ENCODE results near the gene PRR20G. TPM values are rescaled to one million over a fixed set of nuclear protein-coding genes. Genes with fewer than 3 reads are reported as not detected.

Gene PRR20G
- total RNA-seq, 1 donor = not detected

DNA sequence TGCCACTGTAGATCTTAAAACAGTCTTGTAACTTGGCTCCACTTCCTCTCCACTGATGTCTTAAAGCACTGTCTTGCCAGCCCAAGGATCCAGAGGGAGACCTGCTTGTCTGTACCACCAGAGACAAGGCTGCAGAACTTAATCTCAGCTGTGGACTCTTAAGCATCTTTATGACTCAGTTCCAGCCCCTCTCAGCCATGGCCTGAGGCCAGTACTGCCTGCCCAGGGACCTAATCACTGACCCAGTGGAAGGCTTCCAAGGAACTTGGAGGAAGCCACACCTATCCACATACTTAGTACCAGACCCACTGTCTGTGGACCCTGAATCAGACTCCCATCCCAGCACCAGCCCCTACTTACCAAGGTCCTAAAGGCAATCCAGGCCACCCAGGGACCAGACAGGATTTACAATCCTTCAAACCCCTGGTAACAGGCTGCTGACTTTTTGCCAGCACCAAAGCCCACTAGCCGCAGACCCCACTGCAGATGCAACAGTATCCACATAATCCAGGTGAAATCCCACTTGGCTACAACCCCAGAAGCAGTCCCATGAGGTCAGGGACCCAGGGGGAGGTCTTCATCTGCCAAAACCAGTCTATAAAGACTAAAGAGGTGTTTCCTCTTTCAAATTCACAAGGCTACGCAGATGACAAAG is 41.9 kb upstream of the PRR20G start:
- Histone ChIP-seq H3K27ac (ENCODE audit: low read depth, low read length) (no peak overlapping the region), H2AFZ (ENCODE audit: low read length) (no peak overlapping the region), H4K20me1 (ENCODE audit: insufficient read depth, low read length) (no peaks in the 10 kb centered on the region), H3K4me2 (ENCODE audit: insufficient read depth, low read length) (no peak overlapping the region), H3K4me1 (ENCODE audit: insufficient read depth, low read length) (no peaks in the 10 kb centered on the region), H3K27me3 (ENCODE audit: insufficient read depth, low read length) (peaks cover 3% of the 10 kb centered on the region), H3K36me3 (ENCODE audit: insufficient read depth, low read length) (no peaks in the 10 kb centered on the region), H3K4me3 (ENCODE audit: insufficient read depth, low read length) (no peak overlapping the region), H3K9me3 (ENCODE audit: low read depth, low read length) (peaks cover 4% of the 10 kb centered on the region), H3K79me2 (ENCODE audit: insufficient read depth, low read length) (no peaks in the 10 kb centered on the region)
- no peak for DNase-seq (ENCODE audit: insufficient read length, low spot score, missing footprints)
- TF ChIP-seq, protein P1, sequence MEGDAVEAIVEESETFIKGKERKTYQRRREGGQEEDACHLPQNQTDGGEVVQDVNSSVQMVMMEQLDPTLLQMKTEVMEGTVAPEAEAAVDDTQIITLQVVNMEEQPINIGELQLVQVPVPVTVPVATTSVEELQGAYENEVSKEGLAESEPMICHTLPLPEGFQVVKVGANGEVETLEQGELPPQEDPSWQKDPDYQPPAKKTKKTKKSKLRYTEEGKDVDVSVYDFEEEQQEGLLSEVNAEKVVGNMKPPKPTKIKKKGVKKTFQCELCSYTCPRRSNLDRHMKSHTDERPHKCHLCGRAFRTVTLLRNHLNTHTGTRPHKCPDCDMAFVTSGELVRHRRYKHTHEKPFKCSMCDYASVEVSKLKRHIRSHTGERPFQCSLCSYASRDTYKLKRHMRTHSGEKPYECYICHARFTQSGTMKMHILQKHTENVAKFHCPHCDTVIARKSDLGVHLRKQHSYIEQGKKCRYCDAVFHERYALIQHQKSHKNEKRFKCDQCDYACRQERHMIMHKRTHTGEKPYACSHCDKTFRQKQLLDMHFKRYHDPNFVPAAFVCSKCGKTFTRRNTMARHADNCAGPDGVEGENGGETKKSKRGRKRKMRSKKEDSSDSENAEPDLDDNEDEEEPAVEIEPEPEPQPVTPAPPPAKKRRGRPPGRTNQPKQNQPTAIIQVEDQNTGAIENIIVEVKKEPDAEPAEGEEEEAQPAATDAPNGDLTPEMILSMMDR (IDR thresholded peaks at IDR 0.05; ENCODE audit: extremely low read depth, low read depth, low read length) = no peak

DNA sequence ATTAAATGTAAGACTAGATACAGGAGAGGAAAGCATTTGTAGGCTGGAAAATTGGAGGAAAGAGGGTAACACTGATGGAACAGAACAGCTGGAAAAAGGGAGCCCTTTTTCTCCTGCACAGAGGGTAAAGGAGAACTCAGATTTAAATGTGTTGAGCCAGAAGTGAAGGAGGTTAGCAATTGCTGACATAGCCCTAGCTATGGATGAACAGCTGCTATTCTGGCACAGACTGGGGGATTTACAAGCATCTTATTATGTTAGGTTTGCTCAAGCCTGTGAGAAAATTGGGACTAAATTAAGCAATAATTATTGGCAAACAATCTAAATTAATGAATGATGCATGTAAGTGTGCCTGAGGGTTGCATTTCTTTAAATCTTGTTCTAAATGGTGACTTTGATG is 40.6 kb upstream of the PRR20G start:
- Histone ChIP-seq H3K4me2 (ENCODE audit: insufficient read depth, low read length) (no peak overlapping the region), H2AFZ (ENCODE audit: low read length) (no peak overlapping the region), H4K20me1 (ENCODE audit: insufficient read depth, low read length) (no peaks in the 10 kb centered on the region), H3K9me3 (ENCODE audit: low read depth, low read length) (peaks cover 4% of the 10 kb centered on the region), H3K27ac (ENCODE audit: low read depth, low read length) (no peak overlapping the region), H3K79me2 (ENCODE audit: insufficient read depth, low read length) (no peaks in the 10 kb centered on the region), H3K36me3 (ENCODE audit: insufficient read depth, low read length) (no peaks in the 10 kb centered on the region), H3K4me1 (ENCODE audit: insufficient read depth, low read length) (no peaks in the 10 kb centered on the region), H3K27me3 (ENCODE audit: insufficient read depth, low read length) (peaks cover 3% of the 10 kb centered on the region), H3K4me3 (ENCODE audit: insufficient read depth, low read length) (no peak overlapping the region)
- no peak for DNase-seq (ENCODE audit: insufficient read length, low spot score, missing footprints)
- TF ChIP-seq, protein P1 (IDR thresholded peaks at IDR 0.05; ENCODE audit: extremely low read depth, low read depth, low read length) = no peak

GRCh38 chr3:127326341-127326740 is 38.5 kb upstream of the PRR20G start:
- no peak for DNase-seq (ENCODE audit: insufficient read length, low spot score, missing footprints)
- Histone ChIP-seq H3K4me3 (ENCODE audit: insufficient read depth, low read length) (no peak overlapping the region), H3K79me2 (ENCODE audit: insufficient read depth, low read length) (no peaks in the 10 kb centered on the region), H2AFZ (ENCODE audit: low read length) (no peak overlapping the region), H3K4me1 (ENCODE audit: insufficient read depth, low read length) (no peaks in the 10 kb centered on the region), H3K4me2 (ENCODE audit: insufficient read depth, low read length) (no peak overlapping the region), H3K36me3 (ENCODE audit: insufficient read depth, low read length) (no peaks in the 10 kb centered on the region), H3K9me3 (ENCODE audit: low read depth, low read length) (peaks cover 4% of the 10 kb centered on the region), H4K20me1 (ENCODE audit: insufficient read depth, low read length) (no peaks in the 10 kb centered on the region), H3K27ac (ENCODE audit: low read depth, low read length) (no peak overlapping the region), H3K27me3 (ENCODE audit: insufficient read depth, low read length) (peaks cover 3% of the 10 kb centered on the region)
- TF ChIP-seq, protein P1 (IDR thresholded peaks at IDR 0.05; ENCODE audit: extremely low read depth, low read depth, low read length) = no peak

DNA sequence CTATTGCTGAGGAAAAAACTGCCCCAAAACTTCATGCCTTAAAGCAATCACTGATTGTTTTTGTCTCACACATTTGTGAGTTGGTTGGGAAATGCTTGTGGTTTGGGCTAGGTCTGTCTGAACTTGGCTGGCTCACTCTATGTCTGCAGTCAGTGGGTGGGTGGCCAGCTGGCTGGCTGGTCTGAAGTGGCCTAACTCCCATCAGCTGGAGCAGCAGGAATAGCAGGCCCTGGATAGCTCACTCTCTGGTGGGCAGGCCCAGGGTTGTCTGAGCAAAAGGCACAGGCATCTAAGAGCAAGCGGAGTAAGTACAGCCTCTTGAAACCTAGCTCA is 37.7 kb upstream of the PRR20G start:
- Histone ChIP-seq H2AFZ (ENCODE audit: low read length) (no peak overlapping the region), H3K9me3 (ENCODE audit: low read depth, low read length) (peaks cover 4% of the 10 kb centered on the region), H3K27ac (ENCODE audit: low read depth, low read length) (no peak overlapping the region), H3K4me2 (ENCODE audit: insufficient read depth, low read length) (no peak overlapping the region), H4K20me1 (ENCODE audit: insufficient read depth, low read length) (no peaks in the 10 kb centered on the region), H3K27me3 (ENCODE audit: insufficient read depth, low read length) (peaks cover 3% of the 10 kb centered on the region), H3K4me3 (ENCODE audit: insufficient read depth, low read length) (no peak overlapping the region), H3K79me2 (ENCODE audit: insufficient read depth, low read length) (no peaks in the 10 kb centered on the region), H3K4me1 (ENCODE audit: insufficient read depth, low read length) (no peaks in the 10 kb centered on the region), H3K36me3 (ENCODE audit: insufficient read depth, low read length) (no peaks in the 10 kb centered on the region)
- DNase-seq (ENCODE audit: insufficient read length, low spot score, missing footprints) = no peak
- TF ChIP-seq, protein P1 (IDR thresholded peaks at IDR 0.05; ENCODE audit: extremely low read depth, low read depth, low read length) = no peak

Measured in osteoblast (primary cell).